Measurements from ENCODE around the gene ZFP36L1. TPM values are rescaled to one million over a fixed set of nuclear protein-coding genes. Genes with fewer than 3 reads are reported as not detected.

Gene ZFP36L1
- total and polyA plus RNA-seq, 2 of the 13 experiments (the other 11 are each of a cell fraction or from before 2014, with no cell fraction given), result 7.4 to 10.2 TPM

DNA sequence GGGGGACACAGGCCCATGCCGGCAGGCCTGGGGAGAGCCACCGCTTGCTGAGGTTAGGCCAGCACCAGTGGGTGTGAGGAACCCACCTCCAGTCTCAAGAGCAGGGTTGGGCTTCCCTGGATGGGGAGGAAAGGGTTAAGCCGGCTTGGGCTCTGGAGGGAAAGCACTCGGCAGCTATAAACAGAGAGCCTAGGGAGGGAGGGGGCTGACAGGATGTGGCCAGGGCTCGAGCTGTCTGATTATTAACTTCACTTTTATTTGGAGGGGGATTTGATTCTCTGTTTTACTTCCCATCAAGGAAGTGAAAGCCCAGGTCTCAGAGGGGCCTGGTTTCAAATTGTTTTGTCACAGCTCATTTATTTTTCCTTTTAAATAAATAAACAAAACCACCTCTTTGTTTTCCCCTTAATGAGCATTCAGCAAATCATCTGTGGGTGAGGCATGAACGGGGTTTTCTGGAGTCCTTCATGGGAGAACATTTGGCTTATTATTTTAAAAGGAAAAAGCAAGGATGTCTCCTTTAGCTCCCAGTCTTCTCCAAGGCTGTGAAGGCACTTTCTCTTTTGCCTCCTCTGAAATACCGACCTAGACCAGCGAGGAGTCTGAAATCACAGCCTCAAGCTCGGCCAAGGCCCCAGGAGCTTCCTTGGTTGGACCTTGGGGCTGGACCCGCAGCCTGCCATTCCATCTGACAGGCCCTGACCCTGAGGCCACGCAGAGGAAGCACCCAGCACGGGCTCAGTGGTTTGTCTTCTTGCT, 21.9 kb upstream of the ZFP36L1 start (continued):
- TF ChIP-seq, protein P1, sequence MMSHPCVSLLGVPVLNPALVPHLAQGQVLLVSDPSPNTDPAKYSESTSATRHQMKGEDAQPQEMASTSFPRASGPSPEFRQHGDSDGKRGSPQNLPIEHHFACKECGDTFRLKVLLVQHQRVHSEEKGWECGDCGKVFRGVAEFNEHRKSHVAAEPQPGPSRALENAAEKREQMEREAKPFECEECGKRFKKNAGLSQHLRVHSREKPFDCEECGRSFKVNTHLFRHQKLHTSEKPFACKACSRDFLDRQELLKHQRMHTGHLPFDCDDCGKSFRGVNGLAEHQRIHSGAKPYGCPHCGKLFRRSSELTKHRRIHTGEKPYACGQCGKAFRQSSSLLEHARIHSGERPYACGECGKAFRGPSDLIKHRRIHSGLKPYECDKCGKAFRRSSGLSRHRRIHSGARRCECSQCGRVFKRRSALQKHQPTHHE (CRISPR knock-in tag; IDR thresholded peaks at IDR 0.05; ENCODE audit: borderline replicate concordance), result no peak
- TF ChIP-seq WIZ (CRISPR knock-in tag; IDR thresholded peaks at IDR 0.05), result no peak
- no peak for TF ChIP-seq MYC (CRISPR knock-in tag; IDR thresholded peaks at IDR 0.05; ENCODE audit: borderline replicate concordance)
- TF ChIP-seq, protein P2, sequence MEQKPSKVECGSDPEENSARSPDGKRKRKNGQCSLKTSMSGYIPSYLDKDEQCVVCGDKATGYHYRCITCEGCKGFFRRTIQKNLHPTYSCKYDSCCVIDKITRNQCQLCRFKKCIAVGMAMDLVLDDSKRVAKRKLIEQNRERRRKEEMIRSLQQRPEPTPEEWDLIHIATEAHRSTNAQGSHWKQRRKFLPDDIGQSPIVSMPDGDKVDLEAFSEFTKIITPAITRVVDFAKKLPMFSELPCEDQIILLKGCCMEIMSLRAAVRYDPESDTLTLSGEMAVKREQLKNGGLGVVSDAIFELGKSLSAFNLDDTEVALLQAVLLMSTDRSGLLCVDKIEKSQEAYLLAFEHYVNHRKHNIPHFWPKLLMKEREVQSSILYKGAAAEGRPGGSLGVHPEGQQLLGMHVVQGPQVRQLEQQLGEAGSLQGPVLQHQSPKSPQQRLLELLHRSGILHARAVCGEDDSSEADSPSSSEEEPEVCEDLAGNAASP (CRISPR knock-in tag; IDR thresholded peaks at IDR 0.05; ENCODE audit: borderline replicate concordance), result no peak
- no peak for TF ChIP-seq ZNF180 (CRISPR knock-in tag; IDR thresholded peaks at IDR 0.05; ENCODE audit: borderline replicate concordance, low read depth)
- TF ChIP-seq, protein P3, sequence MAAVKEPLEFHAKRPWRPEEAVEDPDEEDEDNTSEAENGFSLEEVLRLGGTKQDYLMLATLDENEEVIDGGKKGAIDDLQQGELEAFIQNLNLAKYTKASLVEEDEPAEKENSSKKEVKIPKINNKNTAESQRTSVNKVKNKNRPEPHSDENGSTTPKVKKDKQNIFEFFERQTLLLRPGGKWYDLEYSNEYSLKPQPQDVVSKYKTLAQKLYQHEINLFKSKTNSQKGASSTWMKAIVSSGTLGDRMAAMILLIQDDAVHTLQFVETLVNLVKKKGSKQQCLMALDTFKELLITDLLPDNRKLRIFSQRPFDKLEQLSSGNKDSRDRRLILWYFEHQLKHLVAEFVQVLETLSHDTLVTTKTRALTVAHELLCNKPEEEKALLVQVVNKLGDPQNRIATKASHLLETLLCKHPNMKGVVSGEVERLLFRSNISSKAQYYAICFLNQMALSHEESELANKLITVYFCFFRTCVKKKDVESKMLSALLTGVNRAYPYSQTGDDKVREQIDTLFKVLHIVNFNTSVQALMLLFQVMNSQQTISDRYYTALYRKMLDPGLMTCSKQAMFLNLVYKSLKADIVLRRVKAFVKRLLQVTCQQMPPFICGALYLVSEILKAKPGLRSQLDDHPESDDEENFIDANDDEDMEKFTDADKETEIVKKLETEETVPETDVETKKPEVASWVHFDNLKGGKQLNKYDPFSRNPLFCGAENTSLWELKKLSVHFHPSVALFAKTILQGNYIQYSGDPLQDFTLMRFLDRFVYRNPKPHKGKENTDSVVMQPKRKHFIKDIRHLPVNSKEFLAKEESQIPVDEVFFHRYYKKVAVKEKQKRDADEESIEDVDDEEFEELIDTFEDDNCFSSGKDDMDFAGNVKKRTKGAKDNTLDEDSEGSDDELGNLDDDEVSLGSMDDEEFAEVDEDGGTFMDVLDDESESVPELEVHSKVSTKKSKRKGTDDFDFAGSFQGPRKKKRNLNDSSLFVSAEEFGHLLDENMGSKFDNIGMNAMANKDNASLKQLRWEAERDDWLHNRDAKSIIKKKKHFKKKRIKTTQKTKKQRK (IDR thresholded peaks at IDR 0.05; ENCODE audit: low read length), result no peak
- peak; percentile 33; the same call in 1 of the 2 replicates for TF ChIP-seq ZNF614 (CRISPR knock-in tag; IDR thresholded peaks at IDR 0.05; ENCODE audit: borderline replicate concordance)
- TF ChIP-seq, protein P4, sequence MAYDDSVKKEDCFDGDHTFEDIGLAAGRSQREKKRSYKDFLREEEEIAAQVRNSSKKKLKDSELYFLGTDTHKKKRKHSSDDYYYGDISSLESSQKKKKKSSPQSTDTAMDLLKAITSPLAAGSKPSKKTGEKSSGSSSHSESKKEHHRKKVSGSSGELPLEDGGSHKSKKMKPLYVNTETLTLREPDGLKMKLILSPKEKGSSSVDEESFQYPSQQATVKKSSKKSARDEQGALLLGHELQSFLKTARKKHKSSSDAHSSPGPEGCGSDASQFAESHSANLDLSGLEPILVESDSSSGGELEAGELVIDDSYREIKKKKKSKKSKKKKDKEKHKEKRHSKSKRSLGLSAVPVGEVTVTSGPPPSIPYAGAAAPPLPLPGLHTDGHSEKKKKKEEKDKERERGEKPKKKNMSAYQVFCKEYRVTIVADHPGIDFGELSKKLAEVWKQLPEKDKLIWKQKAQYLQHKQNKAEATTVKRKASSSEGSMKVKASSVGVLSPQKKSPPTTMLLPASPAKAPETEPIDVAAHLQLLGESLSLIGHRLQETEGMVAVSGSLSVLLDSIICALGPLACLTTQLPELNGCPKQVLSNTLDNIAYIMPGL (CRISPR knock-in tag; IDR thresholded peaks at IDR 0.05; ENCODE audit: borderline replicate concordance in 1 of 2, low read depth in 1 of 2), result no peak
- no peak for TF ChIP-seq ZNF24 (IDR thresholded peaks at IDR 0.05)
- TF ChIP-seq, protein P5, sequence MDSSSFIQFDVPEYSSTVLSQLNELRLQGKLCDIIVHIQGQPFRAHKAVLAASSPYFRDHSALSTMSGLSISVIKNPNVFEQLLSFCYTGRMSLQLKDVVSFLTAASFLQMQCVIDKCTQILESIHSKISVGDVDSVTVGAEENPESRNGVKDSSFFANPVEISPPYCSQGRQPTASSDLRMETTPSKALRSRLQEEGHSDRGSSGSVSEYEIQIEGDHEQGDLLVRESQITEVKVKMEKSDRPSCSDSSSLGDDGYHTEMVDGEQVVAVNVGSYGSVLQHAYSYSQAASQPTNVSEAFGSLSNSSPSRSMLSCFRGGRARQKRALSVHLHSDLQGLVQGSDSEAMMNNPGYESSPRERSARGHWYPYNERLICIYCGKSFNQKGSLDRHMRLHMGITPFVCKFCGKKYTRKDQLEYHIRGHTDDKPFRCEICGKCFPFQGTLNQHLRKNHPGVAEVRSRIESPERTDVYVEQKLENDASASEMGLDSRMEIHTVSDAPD (CRISPR knock-in tag; IDR thresholded peaks at IDR 0.05), result no peak
- no peak for TF ChIP-seq TAF15 (IDR thresholded peaks at IDR 0.05; ENCODE audit: low read depth, low read length, poor library complexity, severe bottlenecking)
- no peak for TF ChIP-seq GATA4 (IDR thresholded peaks at IDR 0.05; ENCODE audit: borderline replicate concordance, low read depth)
- TF ChIP-seq NPAS2 (CRISPR knock-in tag; IDR thresholded peaks at IDR 0.05; ENCODE audit: borderline replicate concordance), result no peak
- no peak for TF ChIP-seq HES4 (CRISPR knock-in tag; IDR thresholded peaks at IDR 0.05; ENCODE audit: borderline replicate concordance)
- no peak for TF ChIP-seq ZC3H4 (CRISPR knock-in tag; IDR thresholded peaks at IDR 0.05; ENCODE audit: borderline replicate concordance)

All from HepG2 (cell line).